H1 (cell line): ENCODE results near the gene P3H3. TPM values are rescaled to one million over a fixed set of nuclear protein-coding genes. Genes with fewer than 3 reads are reported as not detected.

Experiments
- CTCF ChIA-PET: fragments of 300-600 bp; sonication (Branson Sonifier 250); formaldehyde crosslinking; loops from one replicate; lab custom pipeline; 2021; ENCODE audit not compliant: partially characterized antibody; lab: Charles Lee
- POLR2A ChIA-PET: fragments of 300-600 bp; sonication (Branson Sonifier 250); formaldehyde crosslinking; loops from one replicate; lab custom pipeline; 2021; ENCODE audit warnings: inconsistent platforms; ENCODE audit not compliant: partially characterized antibody; lab: Charles Lee
- DNase-seq, 2 experiments: peaks; one replicate each; pipeline versions ENCODE4 v3.0.0 to v3.0.0-alpha.2; 2010 to 2022; ENCODE audit warnings: low spot score in 2 of 2, low read depth in 1 of 2, mixed read lengths in 1 of 2
- FAIRE-seq: peaks from 2 replicates; lab custom pipeline; 2011; peaks lifted over from hg19 to GRCh38; lab: Jason Lieb, UNC
- H2AFZ ChIP-seq: 2 replicates; pipeline ENCODE4 v1.8.1; 2012; ENCODE audit warnings: low read length, inconsistent platforms
- H2AK5ac ChIP-seq: 2 replicates; pipeline ENCODE4 v1.6.1; 2013; ENCODE audit warnings: low read depth, low read length
- H2BK120ac ChIP-seq: replicated peaks from 2 replicates; pipeline ENCODE3; 2013; ENCODE audit warnings: low read depth, low read length, inconsistent platforms
- H2BK12ac ChIP-seq: 2 replicates; pipeline ENCODE4 v1.6.1; 2013; ENCODE audit warnings: low read depth, low read length
- H2BK15ac ChIP-seq: 2 replicates; pipeline ENCODE4 v1.6.1; 2013; ENCODE audit warnings: low read length
- H2BK20ac ChIP-seq: 2 replicates; pipeline ENCODE4 v1.6.1; 2013; ENCODE audit warnings: low read length
- H2BK5ac ChIP-seq: 2 replicates; pipeline ENCODE4 v1.6.1; 2013; ENCODE audit warnings: low read depth, low read length
- H3K14ac ChIP-seq: 2 replicates; pipeline ENCODE4 v1.6.1; 2013; ENCODE audit warnings: inconsistent platforms; ENCODE audit not compliant: insufficient read length
- H3K18ac ChIP-seq: 2 replicates; pipeline ENCODE4 v1.6.1; 2013; ENCODE audit warnings: low read length; ENCODE audit errors: extremely low read depth
- H3K23ac ChIP-seq: 2 replicates; pipeline ENCODE4 v1.6.1; 2013; ENCODE audit warnings: inconsistent platforms; ENCODE audit not compliant: insufficient read length
- H3K23me2 ChIP-seq: 2 replicates; pipeline ENCODE4 v1.6.1; 2013; ENCODE audit warnings: low read depth, low read length
- H3K27ac ChIP-seq: 2 replicates; pipeline ENCODE4 v1.6.1; 2011; ENCODE audit warnings: low read depth, low read length, inconsistent platforms
- H3K27me3 ChIP-seq, 4 experiments: replicated peaks in 1 of 4; 1 replicate in 1 of 4; 2 replicates in 3 of 4; pipeline versions ENCODE4 v1.6.1 to v1.8.1; 2011 to 2013; ENCODE audit warnings: low read length in 3 of 4, mild to moderate bottlenecking in 3 of 4, inconsistent platforms in 2 of 4, mixed read lengths in 2 of 4, moderate library complexity in 1 of 4; ENCODE audit not compliant: control insufficient read depth in 3 of 4, insufficient read depth in 3 of 4; ENCODE audit errors: extremely low read depth in 1 of 4
- H3K36me3 ChIP-seq, 4 experiments: 2 replicates each; pipeline versions ENCODE4 v1.6.1 to v1.8.1; 2011 to 2013; ENCODE audit warnings: mild to moderate bottlenecking in 4 of 4, low read length in 3 of 4, moderate library complexity in 2 of 4, control low read depth in 1 of 4, inconsistent platforms in 1 of 4; ENCODE audit not compliant: insufficient read depth in 4 of 4, control insufficient read depth in 2 of 4
- H3K4ac ChIP-seq: replicated peaks from 2 replicates; pipeline ENCODE3; 2013; ENCODE audit warnings: low read length, low read depth, mixed read lengths, inconsistent platforms; ENCODE audit not compliant: insufficient read length
- H3K4me1 ChIP-seq, 4 experiments: replicated peaks in 1 of 4; 1 replicate in 1 of 4; 2 replicates in 3 of 4; pipeline versions ENCODE4 v1.6.1 to v1.8.1; 2011 to 2013; ENCODE audit warnings: low read length in 3 of 4, inconsistent platforms in 2 of 4, mixed read lengths in 1 of 4; ENCODE audit not compliant: insufficient read depth in 4 of 4, control insufficient read depth in 3 of 4
- H3K4me2 ChIP-seq, 2 experiments: 2 replicates each; pipeline versions ENCODE4 v1.6.1 to v1.8.1; 2011 to 2013; ENCODE audit warnings: low read depth in 2 of 2, low read length in 2 of 2, control low read depth in 1 of 2, inconsistent platforms in 1 of 2, mild to moderate bottlenecking in 1 of 2; ENCODE audit not compliant: insufficient read depth in 1 of 2
- H3K4me3 ChIP-seq, 4 experiments: fragments of 200-600, 300-600 bp in 1 of 4; sonication (generic), shearing (Covaris generic), sonication (Bioruptor Twin) in 1 of 4; 2 replicates each; pipeline versions ENCODE4 v1.5.1 to v1.8.1; 2011 to 2016; ENCODE audit warnings: low read length in 4 of 4, low read depth in 3 of 4, control low read depth in 2 of 4, inconsistent platforms in 2 of 4, mild to moderate bottlenecking in 2 of 4, mixed read lengths in 1 of 4, moderate library complexity in 1 of 4; ENCODE audit not compliant: insufficient read depth in 2 of 4; ENCODE audit errors: extremely low read depth in 1 of 4
- H3K56ac ChIP-seq: replicated peaks from 2 replicates; pipeline ENCODE3; 2013; ENCODE audit warnings: low read depth, mild to moderate bottlenecking, mixed read lengths, low read length, inconsistent platforms; ENCODE audit not compliant: insufficient read length
- H3K79me1 ChIP-seq: 2 replicates; pipeline ENCODE4 v1.6.1; 2013; ENCODE audit warnings: low read depth, low read length, control low read depth
- H3K79me2 ChIP-seq, 2 experiments: 2 replicates each; pipeline versions ENCODE4 v1.6.1 to v1.8.1; 2012 to 2013; ENCODE audit warnings: low read length in 2 of 2, mild to moderate bottlenecking in 2 of 2, inconsistent platforms in 1 of 2; ENCODE audit not compliant: insufficient read depth in 2 of 2, control insufficient read depth in 1 of 2
- H3K9ac ChIP-seq, 4 experiments: replicated peaks in 1 of 4; 1 replicate in 1 of 4; 2 replicates in 3 of 4; pipeline versions ENCODE4 v1.6.1 to v1.8.1; 2011 to 2013; ENCODE audit warnings: low read depth in 3 of 4, low read length in 3 of 4, control low read depth in 2 of 4, mild to moderate bottlenecking in 2 of 4, moderate library complexity in 2 of 4, inconsistent platforms in 1 of 4; ENCODE audit errors: extremely low read depth in 1 of 4
- H3K9me3 ChIP-seq, 2 experiments: 2 replicates each; pipeline versions ENCODE4 v1.6.1 to v1.8.1; 2012 to 2013; ENCODE audit warnings: mild to moderate bottlenecking in 2 of 2, moderate library complexity in 2 of 2, control low read depth in 1 of 2, inconsistent platforms in 1 of 2, low read depth in 1 of 2, low read length in 1 of 2, mixed read lengths in 1 of 2; ENCODE audit not compliant: insufficient read depth in 2 of 2
- H4K20me1 ChIP-seq, 2 experiments: replicated peaks in 1 of 2; 2 replicates each; pipeline versions ENCODE3 to v1.8.1; 2011 to 2013; ENCODE audit warnings: inconsistent platforms in 2 of 2, low read length in 2 of 2, mild to moderate bottlenecking in 1 of 2; ENCODE audit not compliant: insufficient read depth in 2 of 2, control insufficient read depth in 1 of 2
- H4K5ac ChIP-seq: 2 replicates; pipeline ENCODE4 v1.6.1; 2013; ENCODE audit warnings: low read length, low read depth, mixed read lengths, inconsistent platforms; ENCODE audit not compliant: insufficient read length
- H4K8ac ChIP-seq: 2 replicates; pipeline ENCODE4 v1.8.0; 2013; ENCODE audit warnings: mild to moderate bottlenecking, moderate library complexity, low read length, inconsistent platforms; ENCODE audit not compliant: insufficient read depth; ENCODE audit errors: extremely low read depth
- H4K91ac ChIP-seq: replicated peaks from 2 replicates; pipeline ENCODE3; 2013; ENCODE audit warnings: low read length, mixed read lengths, inconsistent platforms; ENCODE audit not compliant: insufficient read length
- CBX5 ChIP-seq: fragments of 300-800, 300-1000 bp; sonication (generic); IDR thresholded peaks from 2 replicates; pipeline ENCODE4 v1.7.1; 2016; ENCODE audit warnings: antibody characterized with exemption, low read length, low read depth
- CREB1 ChIP-seq: IDR thresholded peaks from 2 replicates; pipeline ENCODE4 v1.6.1; 2012; ENCODE audit warnings: inconsistent platforms
- KDM4A ChIP-seq: IDR thresholded peaks from one replicate; pipeline ENCODE4 v1.7.1; 2012; ENCODE audit warnings: low read depth, mild to moderate bottlenecking, moderate library complexity, low read length, inconsistent platforms; ENCODE audit not compliant: severe bottlenecking
- NRF1 ChIP-seq: IDR thresholded peaks from 2 replicates; pipeline ENCODE4 v1.6.1; 2011; ENCODE audit warnings: mild to moderate bottlenecking, low read depth, low read length, improper control_type of control experiment
- RBBP5 ChIP-seq: IDR thresholded peaks from 2 replicates; pipeline ENCODE4 v1.7.1; 2012; ENCODE audit warnings: low read depth, mild to moderate bottlenecking, inconsistent platforms, low read length, moderate library complexity, borderline replicate concordance
- SP2 ChIP-seq: IDR thresholded peaks from 2 replicates; pipeline ENCODE4 v1.6.1; 2012; ENCODE audit warnings: mild to moderate bottlenecking, low read length, inconsistent platforms
- USF2 ChIP-seq: IDR thresholded peaks from 2 replicates; pipeline ENCODE4 v1.6.1; 2011; ENCODE audit warnings: low read length, improper control_type of control experiment
- WGBS, 2 experiments: shearing (Covaris generic) in 1 of 2; methylation state at CpG; one replicate each; pipeline versions ENCODE4 v1.1.6 to v1.1.7; 2013 to 2015; ENCODE audit warnings: low lambda C conversion rate in 2 of 2, mixed read lengths in 2 of 2, inconsistent platforms in 1 of 2, low coverage in 1 of 2, missing lambda C conversion rate in 1 of 2; ENCODE audit not compliant: insufficient replicate concordance in 2 of 2, insufficient coverage in 1 of 2, insufficient read length in 1 of 2; ENCODE audit errors: extremely low coverage in 1 of 2, missing lambda C conversion rate in 1 of 2; 5-methylcytosine and 5-hydroxymethylcytosine counted together
- polyA plus RNA-seq, 7 experiments: library from polyadenylated mRNA; depleted of rRNA in 3 of 7; stranded (reverse) in 5 of 7; unstranded in 2 of 7; fragments of >200 nt in 5 of 7; fragments of 200-250 nt in 2 of 7; gene quantifications; 1 replicate in 5 of 7; 2 replicates in 1 of 7; 4 replicates in 1 of 7; pipeline versions ENCODE4 v1.2.1 to v1.2.3, GENCODE V29; 2011 to 2013; ENCODE audit warnings: missing spikeins in 2 of 7, mixed read lengths in 2 of 7
- total RNA-seq: library from RNA; stranded (reverse); fragmentation: NEBNext Ultra II Directional; extraction: Animal tissue kit (Norgen Biotek cat#: 25700); gene quantifications from 2 replicates; pipeline ENCODE4 v1.2.1, GENCODE V29; 2021

Gene P3H3
- total and polyA plus RNA-seq, 2 of the 8 experiments (the other 6 are each of a cell fraction or from before 2014, with no cell fraction given): 22.9 to 43.5 TPM

DNA sequence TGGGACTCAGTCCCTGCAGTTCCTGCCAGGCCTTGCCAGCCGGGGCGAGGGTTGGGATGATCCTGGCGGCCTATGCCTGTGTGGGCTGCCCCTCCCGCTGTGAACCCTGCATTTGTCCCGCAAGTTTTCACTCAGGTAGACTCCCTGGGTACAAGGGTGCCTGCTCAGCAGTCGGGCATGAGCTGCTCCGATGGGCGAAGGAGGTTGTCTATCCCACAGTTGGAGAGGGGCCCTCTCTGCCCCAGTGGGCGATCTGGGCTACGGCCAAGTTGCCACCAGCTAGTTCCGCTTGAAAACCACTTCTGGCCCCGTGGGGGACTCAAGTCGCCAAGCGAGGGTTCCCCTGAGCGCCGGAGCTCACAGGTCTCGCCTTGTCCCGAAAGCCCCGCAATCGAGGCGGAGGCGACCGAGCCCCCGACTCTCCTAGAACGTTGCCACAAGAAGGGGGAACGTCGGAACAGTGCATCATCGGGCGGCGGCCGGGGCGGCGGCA is 38.8 kb downstream of the P3H3 start:
- peak overlapping the region; percentile 78; the same call in 1 of the 2 replicates for H2BK12ac ChIP-seq
- DNase-seq (peak in 1 of 2 experiments; percentile 86), FAIRE-seq (no peak)
- TF ChIP-seq KDM4A (no peak), NRF1 (no peak), CREB1 (no peak), CBX5 (no peak), SP2 (no peak), USF2 (0 out of 2 replicates have a peak, but pooled peaks have one; percentile 2), RBBP5 (no peak)
- H2BK20ac ChIP-seq: no peak overlapping the region
- H3K56ac ChIP-seq: peak overlapping the region; percentile 65
- H2BK120ac ChIP-seq: no peak overlapping the region
- WGBS, 2 experiments: 10% methylated on average over 24 of the region's 33 CpGs; no CpG with 5 or more reads in 1 of the 2 experiments
- H4K91ac ChIP-seq: peak overlapping the region; percentile 48
- POLR2A ChIA-PET: interaction anchor here (0.7 to 18.9 kb wide), 33 partner anchors 8 to 333 kb away, joined by 3 to 588 read pairs (median 6); partner anchors contain the start of genes ATN1, C12orf57, CDCA3 and COPS7A
- H3K14ac ChIP-seq: no peak overlapping the region
- peaks cover 0 to 22% of the 10 kb centered on the region in 2 experiments; a peak in 2 of 4 replicates for H3K79me2 ChIP-seq
- no peak overlapping the region; the same call in 1 of the 2 replicates for H4K8ac ChIP-seq
- peak overlapping the region in 3 of 4 experiments; percentile 35 to 66 (median 53); a peak in 5 of 7 replicates for H3K9ac ChIP-seq
- H3K4ac ChIP-seq: peak overlapping the region; percentile 57
- H2BK15ac ChIP-seq: peak overlapping the region; percentile 88; the same call in 1 of the 2 replicates
- H2AFZ ChIP-seq: no peak overlapping the region
- peaks cover 14% of the 10 kb centered on the region for H3K23me2 ChIP-seq
- H3K27ac ChIP-seq: no peak overlapping the region; the same call in 1 of the 2 replicates
- H3K4me1 ChIP-seq: peaks cover 7 to 45% (median 24%) of the 10 kb centered on the region in 4 experiments
- peak overlapping the region; percentile 89 to 94 for H3K4me2 ChIP-seq
- H3K9me3 ChIP-seq: no peaks in the 10 kb centered on the region
- peak overlapping the region; percentile 94 for H3K18ac ChIP-seq
- H3K27me3 ChIP-seq: no peaks in the 10 kb centered on the region
- CTCF ChIA-PET: interaction anchor here (0.7 to 10.4 kb wide), 11 partner anchors 11 to 244 kb away, joined by 3 to 216 read pairs (median 4); partner anchors contain the start of genes C12orf57, RNU7-1 and USP5
- H3K36me3 ChIP-seq: peaks cover 12 to 56% (median 30%) of the 10 kb centered on the region in 4 experiments
- no peak overlapping the region for H2AK5ac ChIP-seq
- H3K79me1 ChIP-seq: 0 out of 2 replicates have a peak, but pooled peaks cover 4% of the 10 kb centered on the region
- peak overlapping the region; percentile 34 for H4K5ac ChIP-seq
- peaks cover 22 to 27% of the 10 kb centered on the region in 2 experiments for H4K20me1 ChIP-seq
- peak overlapping the region; percentile 47; the same call in 1 of the 2 replicates for H2BK5ac ChIP-seq
- H3K23ac ChIP-seq: no peak overlapping the region
- H3K4me3 ChIP-seq: peak overlapping the region; percentile 40 to 98 (median 67)
